Ishikawa (cell line): ENCODE data around the gene PHF21A.

Experiments
- CEBPB ChIP-seq: IDR thresholded peaks from 2 replicates; pipeline ENCODE4 v1.6.1; 2012
- CREB1 ChIP-seq: IDR thresholded peaks from 2 replicates; pipeline ENCODE4 v1.6.1; 2012; ENCODE audit warnings: low read depth
- EP300 ChIP-seq: IDR thresholded peaks from 2 replicates; pipeline ENCODE4 v1.6.1; 2012; ENCODE audit warnings: borderline replicate concordance
- FOXM1 ChIP-seq: IDR thresholded peaks from 2 replicates; pipeline ENCODE4 v1.6.1; 2012; ENCODE audit warnings: low read depth, borderline replicate concordance
- RAD21 ChIP-seq: IDR thresholded peaks from 2 replicates; pipeline ENCODE4 v1.6.1; 2012; ENCODE audit warnings: low read depth
- TAF1 ChIP-seq: IDR thresholded peaks from 2 replicates; pipeline ENCODE4 v1.6.1; 2012; ENCODE audit warnings: low read depth, mild to moderate bottlenecking
- TCF12 ChIP-seq: IDR thresholded peaks from 2 replicates; pipeline ENCODE4 v1.6.1; 2012; ENCODE audit warnings: low read depth
- TEAD4 ChIP-seq: IDR thresholded peaks from 2 replicates; pipeline ENCODE4 v1.6.1; 2012
- YY1 ChIP-seq: IDR thresholded peaks from 2 replicates; pipeline ENCODE4 v1.6.1; 2012; ENCODE audit warnings: low read depth
- ZBTB7A ChIP-seq: IDR thresholded peaks from 2 replicates; pipeline ENCODE4 v1.6.1; 2012; ENCODE audit warnings: low read depth
- TF ChIP-seq, protein P1 (sequence below): IDR thresholded peaks from 2 replicates; pipeline ENCODE4 v1.6.1; 2012; ENCODE audit warnings: low read depth, mild to moderate bottlenecking
- TF ChIP-seq, protein P2 (sequence below): IDR thresholded peaks from 2 replicates; pipeline ENCODE4 v1.6.1; 2012
- TF ChIP-seq, protein P3 (sequence below): IDR thresholded peaks from 2 replicates; pipeline ENCODE4 v1.6.1; 2012

DNA sequence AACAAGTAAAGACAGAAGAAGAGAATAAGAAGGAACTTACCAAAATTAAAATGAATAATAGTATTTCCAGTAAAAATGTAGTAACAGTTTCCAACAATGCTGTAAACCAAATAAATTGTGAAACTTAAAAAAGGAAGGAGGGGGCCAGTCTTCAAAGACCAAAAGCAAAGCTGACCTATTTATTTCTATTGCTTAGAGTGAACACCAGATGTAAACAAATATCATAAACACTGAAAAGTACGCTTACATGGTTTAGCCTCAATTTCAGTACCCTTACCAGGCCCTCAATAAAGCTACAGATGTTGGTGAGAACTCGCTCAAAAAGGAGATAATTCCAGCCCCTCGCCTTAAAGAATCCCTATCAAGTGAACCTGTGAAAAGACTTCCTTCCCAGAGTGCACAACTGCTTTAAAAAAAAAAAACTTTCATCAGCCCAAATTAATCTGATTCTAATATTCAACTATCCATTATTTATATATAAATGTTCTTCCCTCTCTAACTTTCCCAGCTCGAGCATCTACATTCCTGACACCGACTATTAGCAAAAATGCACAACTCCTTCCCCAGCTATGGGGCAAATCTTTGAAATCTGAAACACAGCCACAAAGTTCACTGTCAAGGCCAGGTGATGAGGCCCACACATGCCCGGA is 2.4 kb downstream of the PHF21A start:
- no peak for TF ChIP-seq CEBPB
- no peak for TF ChIP-seq RAD21
- TF ChIP-seq, protein P1, sequence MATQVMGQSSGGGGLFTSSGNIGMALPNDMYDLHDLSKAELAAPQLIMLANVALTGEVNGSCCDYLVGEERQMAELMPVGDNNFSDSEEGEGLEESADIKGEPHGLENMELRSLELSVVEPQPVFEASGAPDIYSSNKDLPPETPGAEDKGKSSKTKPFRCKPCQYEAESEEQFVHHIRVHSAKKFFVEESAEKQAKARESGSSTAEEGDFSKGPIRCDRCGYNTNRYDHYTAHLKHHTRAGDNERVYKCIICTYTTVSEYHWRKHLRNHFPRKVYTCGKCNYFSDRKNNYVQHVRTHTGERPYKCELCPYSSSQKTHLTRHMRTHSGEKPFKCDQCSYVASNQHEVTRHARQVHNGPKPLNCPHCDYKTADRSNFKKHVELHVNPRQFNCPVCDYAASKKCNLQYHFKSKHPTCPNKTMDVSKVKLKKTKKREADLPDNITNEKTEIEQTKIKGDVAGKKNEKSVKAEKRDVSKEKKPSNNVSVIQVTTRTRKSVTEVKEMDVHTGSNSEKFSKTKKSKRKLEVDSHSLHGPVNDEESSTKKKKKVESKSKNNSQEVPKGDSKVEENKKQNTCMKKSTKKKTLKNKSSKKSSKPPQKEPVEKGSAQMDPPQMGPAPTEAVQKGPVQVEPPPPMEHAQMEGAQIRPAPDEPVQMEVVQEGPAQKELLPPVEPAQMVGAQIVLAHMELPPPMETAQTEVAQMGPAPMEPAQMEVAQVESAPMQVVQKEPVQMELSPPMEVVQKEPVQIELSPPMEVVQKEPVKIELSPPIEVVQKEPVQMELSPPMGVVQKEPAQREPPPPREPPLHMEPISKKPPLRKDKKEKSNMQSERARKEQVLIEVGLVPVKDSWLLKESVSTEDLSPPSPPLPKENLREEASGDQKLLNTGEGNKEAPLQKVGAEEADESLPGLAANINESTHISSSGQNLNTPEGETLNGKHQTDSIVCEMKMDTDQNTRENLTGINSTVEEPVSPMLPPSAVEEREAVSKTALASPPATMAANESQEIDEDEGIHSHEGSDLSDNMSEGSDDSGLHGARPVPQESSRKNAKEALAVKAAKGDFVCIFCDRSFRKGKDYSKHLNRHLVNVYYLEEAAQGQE: no peak
- TF ChIP-seq FOXM1: no peak
- TF ChIP-seq TCF12: no peak
- TF ChIP-seq, protein P2, sequence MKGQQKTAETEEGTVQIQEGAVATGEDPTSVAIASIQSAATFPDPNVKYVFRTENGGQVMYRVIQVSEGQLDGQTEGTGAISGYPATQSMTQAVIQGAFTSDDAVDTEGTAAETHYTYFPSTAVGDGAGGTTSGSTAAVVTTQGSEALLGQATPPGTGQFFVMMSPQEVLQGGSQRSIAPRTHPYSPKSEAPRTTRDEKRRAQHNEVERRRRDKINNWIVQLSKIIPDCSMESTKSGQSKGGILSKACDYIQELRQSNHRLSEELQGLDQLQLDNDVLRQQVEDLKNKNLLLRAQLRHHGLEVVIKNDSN: no peak
- no peak for TF ChIP-seq TEAD4
- no peak for TF ChIP-seq EP300
- TF ChIP-seq, protein P3, sequence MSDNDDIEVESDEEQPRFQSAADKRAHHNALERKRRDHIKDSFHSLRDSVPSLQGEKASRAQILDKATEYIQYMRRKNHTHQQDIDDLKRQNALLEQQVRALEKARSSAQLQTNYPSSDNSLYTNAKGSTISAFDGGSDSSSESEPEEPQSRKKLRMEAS: no peak
- TF ChIP-seq TAF1: no peak
- TF ChIP-seq YY1: no peak
- no peak for TF ChIP-seq ZBTB7A
- no peak for TF ChIP-seq CREB1
